ACC112 (cell line): ENCODE measurements around the gene GJC2.
A peak's percentile ranks its signal among the peaks of the same experiment; 100 is the strongest.

Experiments
- H2AFZ ChIP-seq: fragments of 200-600 bp; sonication (generic); one replicate; pipeline ENCODE4 v1.6.0; 2017; ENCODE audit warnings: antibody characterized with exemption, low read length; ENCODE audit not compliant: unreplicated experiment
- H3K27ac ChIP-seq: fragments of 200-600 bp; sonication (generic); 2 replicates; pipeline ENCODE4 v1.5.1; 2014; ENCODE audit warnings: low read depth, mild to moderate bottlenecking, antibody characterized with exemption, low read length, moderate library complexity
- H3K27me3 ChIP-seq: fragments of 200-600 bp; sonication (generic); 2 replicates; pipeline ENCODE4 v1.6.1; 2014; ENCODE audit warnings: mild to moderate bottlenecking, antibody characterized with exemption, low read length, moderate library complexity, mixed read lengths; ENCODE audit not compliant: insufficient read depth
- H3K36me3 ChIP-seq: fragments of 200-600 bp; sonication (generic); 2 replicates; pipeline ENCODE4 v1.6.1; 2016; ENCODE audit warnings: mild to moderate bottlenecking, antibody characterized with exemption, low read length, moderate library complexity, mixed read lengths; ENCODE audit not compliant: insufficient read depth
- H3K4me1 ChIP-seq: fragments of 200-600 bp; sonication (generic); one replicate; pipeline ENCODE4 v1.6.1; 2016; ENCODE audit warnings: low read length, mixed read lengths; ENCODE audit not compliant: insufficient read depth, unreplicated experiment, control insufficient read depth
- H3K4me3 ChIP-seq: fragments of 200-600 bp; sonication (generic); 2 replicates; pipeline ENCODE4 v1.5.1; 2014; ENCODE audit warnings: mild to moderate bottlenecking, low read depth, low read length
- H3K79me2 ChIP-seq: fragments of 200-600 bp; sonication (generic); one replicate; pipeline ENCODE4 v1.6.0; 2016; ENCODE audit warnings: low read length; ENCODE audit not compliant: control insufficient read depth, unreplicated experiment, insufficient read depth

Gene GJC2

DNA sequence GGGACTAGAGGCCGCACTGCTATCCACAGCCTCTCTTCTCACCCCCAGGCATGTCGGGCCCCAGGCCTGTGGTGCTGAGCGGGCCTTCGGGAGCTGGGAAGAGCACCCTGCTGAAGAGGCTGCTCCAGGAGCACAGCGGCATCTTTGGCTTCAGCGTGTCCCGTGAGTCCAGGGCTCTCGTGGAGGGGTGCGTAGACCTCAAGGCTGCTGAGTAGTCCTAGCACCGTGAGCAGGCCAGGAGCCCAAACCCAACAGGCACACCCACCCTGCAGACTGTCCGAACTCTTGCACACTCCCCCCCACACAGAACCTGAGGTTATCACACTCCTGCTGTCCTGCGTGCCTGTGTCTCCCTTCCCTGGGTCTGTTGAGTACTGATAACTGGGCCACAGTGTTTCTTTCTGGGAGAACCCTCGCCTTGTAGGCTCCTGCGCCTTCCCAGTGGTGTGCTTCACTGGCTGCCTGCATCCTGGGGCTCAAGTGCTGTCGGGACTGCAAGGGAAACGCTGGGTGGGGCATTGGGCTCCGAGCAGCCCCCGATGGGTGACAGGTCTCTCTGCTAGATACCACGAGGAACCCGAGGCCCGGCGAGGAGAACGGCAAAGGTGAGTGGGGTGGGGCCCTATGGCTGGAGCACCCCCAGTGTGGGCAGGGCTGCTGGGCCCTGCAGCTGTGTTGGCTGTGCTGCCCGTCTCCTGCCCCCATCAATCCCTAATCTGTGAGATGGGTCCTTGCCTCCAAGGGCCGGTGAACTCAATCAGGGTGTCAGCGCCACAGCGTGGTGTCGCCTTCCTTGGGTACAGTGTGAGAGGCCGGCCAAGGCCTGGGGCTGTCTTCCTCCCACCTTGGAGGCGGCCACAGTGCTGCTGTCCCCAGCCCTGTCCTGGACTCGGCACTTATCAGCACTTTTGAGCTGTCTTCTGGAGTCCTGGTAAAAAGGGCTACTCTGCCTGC, 4.0 kb upstream of the GJC2 start:
- Histone ChIP-seq H3K4me3 (no peak overlapping the region), H2AFZ (no peak overlapping the region), H3K27me3 (no peaks in the 10 kb centered on the region), H3K27ac (no peak overlapping the region), H3K36me3 (no peaks in the 10 kb centered on the region), H3K79me2 (peaks cover 83% of the 10 kb centered on the region), H3K4me1 (peaks cover 46% of the 10 kb centered on the region)

DNA sequence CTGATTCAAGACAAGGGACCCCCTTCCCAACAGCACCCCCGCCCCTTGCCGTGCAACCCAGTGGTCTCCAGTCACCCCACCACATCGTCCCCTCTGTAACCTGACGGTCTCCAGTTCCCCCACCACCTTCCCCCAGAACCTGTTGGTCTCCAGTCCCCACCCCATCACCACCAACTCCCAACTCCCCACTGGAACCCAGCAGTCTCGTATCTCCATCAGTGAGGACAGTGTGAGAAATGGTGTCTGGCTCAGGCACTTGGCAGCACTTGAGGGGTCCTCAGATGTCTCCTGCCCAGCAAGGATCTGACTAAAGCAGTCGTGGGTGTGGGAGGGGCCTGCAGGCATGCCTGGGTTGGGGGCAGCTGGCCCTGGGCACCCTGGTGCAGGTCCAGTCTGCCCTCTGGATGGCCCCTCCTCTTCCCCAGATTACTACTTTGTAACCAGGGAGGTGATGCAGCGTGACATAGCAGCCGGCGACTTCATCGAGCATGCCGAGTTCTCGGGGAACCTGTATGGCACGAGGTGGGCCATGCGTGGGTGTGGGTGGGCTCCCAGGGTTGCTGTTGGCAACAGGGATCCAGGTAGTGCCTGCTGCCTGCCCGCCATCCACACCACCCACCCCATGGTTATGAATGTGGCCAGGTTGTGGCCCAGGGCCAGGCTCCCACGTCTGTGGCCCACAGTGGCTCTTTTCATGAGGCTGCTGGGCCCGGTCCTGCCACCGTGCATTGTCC, 3.1 kb upstream of the GJC2 start:
- H3K4me3 ChIP-seq: no peak overlapping the region
- H3K36me3 ChIP-seq: no peaks in the 10 kb centered on the region
- H3K4me1 ChIP-seq: peaks cover 52% of the 10 kb centered on the region
- H3K79me2 ChIP-seq: peaks cover 75% of the 10 kb centered on the region
- H3K27me3 ChIP-seq: no peaks in the 10 kb centered on the region
- H2AFZ ChIP-seq: no peak overlapping the region
- no peak overlapping the region for H3K27ac ChIP-seq

DNA sequence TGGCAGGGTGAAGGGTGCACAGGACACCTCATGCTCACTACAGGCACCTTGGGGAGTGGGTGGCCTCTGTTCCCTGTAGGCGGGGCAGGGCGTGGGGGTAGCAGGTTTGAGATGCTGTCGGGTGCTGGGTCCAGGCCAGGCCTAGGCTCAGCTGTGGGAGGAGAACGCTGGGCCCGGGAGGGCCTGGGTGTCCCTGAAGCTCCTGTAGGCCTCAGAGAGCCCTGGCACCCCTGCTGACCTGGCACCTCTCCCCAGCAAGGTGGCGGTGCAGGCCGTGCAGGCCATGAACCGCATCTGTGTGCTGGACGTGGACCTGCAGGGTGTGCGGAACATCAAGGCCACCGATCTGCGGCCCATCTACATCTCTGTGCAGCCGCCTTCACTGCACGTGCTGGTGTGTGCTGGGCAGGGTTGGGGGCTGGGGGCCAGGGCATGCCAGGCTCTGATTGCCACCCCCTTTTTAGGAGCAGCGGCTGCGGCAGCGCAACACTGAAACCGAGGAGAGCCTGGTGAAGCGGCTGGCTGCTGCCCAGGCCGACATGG, 2.5 kb upstream of the GJC2 start:
- H3K4me3 ChIP-seq: no peak overlapping the region
- H3K79me2 ChIP-seq: peaks cover 68% of the 10 kb centered on the region
- no peaks in the 10 kb centered on the region for H3K36me3 ChIP-seq
- H3K4me1 ChIP-seq: peaks cover 48% of the 10 kb centered on the region
- no peak overlapping the region for H3K27ac ChIP-seq
- H3K27me3 ChIP-seq: no peaks in the 10 kb centered on the region
- no peak overlapping the region for H2AFZ ChIP-seq

GRCh38 chr1:228147768-228148167, 2.0 kb upstream of the GJC2 start:
- H3K4me3 ChIP-seq: no peak overlapping the region
- H2AFZ ChIP-seq: no peak overlapping the region
- no peak overlapping the region for H3K27ac ChIP-seq
- H3K36me3 ChIP-seq: no peaks in the 10 kb centered on the region
- H3K4me1 ChIP-seq: peaks cover 42% of the 10 kb centered on the region
- peaks cover 63% of the 10 kb centered on the region for H3K79me2 ChIP-seq
- no peaks in the 10 kb centered on the region for H3K27me3 ChIP-seq

DNA sequence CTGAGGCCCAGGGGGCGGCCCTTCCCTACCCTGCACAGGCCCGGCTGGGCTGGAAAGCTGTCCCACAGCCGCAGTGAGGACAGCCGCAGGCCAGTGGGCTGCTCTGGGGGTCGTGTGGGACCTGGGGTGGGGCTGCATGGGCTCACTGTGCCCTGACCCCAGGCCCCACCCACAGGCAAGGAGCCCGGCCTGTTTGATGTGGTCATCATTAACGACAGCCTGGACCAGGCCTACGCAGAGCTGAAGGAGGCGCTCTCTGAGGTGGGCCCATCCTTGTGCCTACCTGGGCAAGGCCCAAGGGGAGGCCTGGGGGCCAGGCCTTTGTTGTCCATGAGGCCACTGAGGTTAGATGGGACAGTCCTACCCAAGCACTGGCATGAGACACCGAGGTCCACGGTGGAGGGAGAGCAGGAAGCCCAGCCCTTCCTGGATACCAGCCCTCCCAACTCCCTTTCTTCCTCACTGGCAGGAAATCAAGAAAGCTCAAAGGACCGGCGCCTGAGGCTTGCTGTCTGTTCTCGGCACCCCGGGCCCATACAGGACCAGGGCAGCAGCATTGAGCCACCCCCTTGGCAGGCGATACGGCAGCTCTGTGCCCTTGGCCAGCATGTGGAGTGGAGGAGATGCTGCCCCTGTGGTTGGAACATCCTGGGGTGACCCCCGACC, 1.4 kb upstream of the GJC2 start:
- Histone ChIP-seq H3K4me1 (peaks cover 37% of the 10 kb centered on the region), H3K27ac (peak overlapping the region; percentile 49), H3K27me3 (no peaks in the 10 kb centered on the region), H3K36me3 (no peaks in the 10 kb centered on the region), H2AFZ (no peak overlapping the region), H3K79me2 (peaks cover 57% of the 10 kb centered on the region), H3K4me3 (no peak overlapping the region)

- Histone ChIP-seq H3K79me2 (peaks cover 51% of the 10 kb centered on the region), H3K27ac (peak overlapping the region; percentile 49), H3K4me1 (peaks cover 33% of the 10 kb centered on the region), H3K27me3 (no peaks in the 10 kb centered on the region), H3K36me3 (no peaks in the 10 kb centered on the region), H3K4me3 (no peak overlapping the region), H2AFZ (no peak overlapping the region)
These were observed 760 bp upstream of the GJC2 start for GRCh38 chr1:228148935-228149405.

- H3K4me1 ChIP-seq: peaks cover 33% of the 10 kb centered on the region
- H3K4me3 ChIP-seq: 0 out of 2 replicates have a peak overlapping the region, but pooled peaks have one; percentile 15
- H3K27ac ChIP-seq: peak overlapping the region; percentile 49
- H3K79me2 ChIP-seq: peaks cover 40% of the 10 kb centered on the region
- no peaks in the 10 kb centered on the region for H3K27me3 ChIP-seq
- no peak overlapping the region for H2AFZ ChIP-seq
- H3K36me3 ChIP-seq: no peaks in the 10 kb centered on the region
These were observed 360 bp downstream of the GJC2 start for GRCh38 chr1:228150120-228150460.

GRCh38 chr1:228150461-228151179, 890 bp downstream of the GJC2 start:
- no peak overlapping the region for H3K4me3 ChIP-seq
- H3K79me2 ChIP-seq: peaks cover 34% of the 10 kb centered on the region
- no peaks in the 10 kb centered on the region for H3K27me3 ChIP-seq
- peaks cover 33% of the 10 kb centered on the region for H3K4me1 ChIP-seq
- peak overlapping the region; percentile 49 for H3K27ac ChIP-seq
- no peak overlapping the region for H2AFZ ChIP-seq
- no peaks in the 10 kb centered on the region for H3K36me3 ChIP-seq

DNA sequence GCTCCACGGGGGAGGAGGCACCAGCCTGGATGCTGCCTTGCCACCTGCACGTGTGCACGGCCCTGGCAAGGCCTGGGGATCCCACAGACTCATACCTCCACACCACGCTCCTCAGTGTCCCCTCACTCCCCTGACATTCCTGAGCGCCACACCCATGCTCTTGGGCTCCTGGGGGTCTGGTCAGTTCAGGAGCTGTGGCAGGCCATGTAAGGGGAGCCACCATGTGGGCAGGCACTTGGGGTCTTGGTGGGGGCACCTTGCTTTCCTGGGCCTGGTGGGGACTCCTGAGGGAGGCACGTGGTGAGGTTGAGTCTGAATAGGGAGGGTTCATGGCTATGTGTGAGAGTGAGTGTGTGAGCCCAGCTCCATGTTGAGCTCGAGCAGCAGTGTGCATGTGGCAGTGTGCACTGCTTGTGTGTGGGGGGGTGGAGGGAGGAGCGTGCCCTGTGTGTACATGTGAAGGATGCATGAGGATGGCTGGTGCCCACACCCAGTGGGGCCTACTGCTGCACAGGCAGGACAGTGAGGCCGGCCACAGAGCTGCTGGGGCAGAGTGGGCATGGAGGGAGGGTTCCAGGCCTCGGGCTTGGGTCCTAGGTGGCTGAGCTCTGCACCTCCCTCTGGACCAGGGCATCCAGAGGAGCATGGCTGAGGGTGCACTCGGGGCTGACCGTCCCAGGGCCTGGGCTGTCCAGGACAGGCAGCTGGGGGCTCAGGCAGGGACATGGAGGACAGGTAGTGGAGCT, 1.6 kb downstream of the GJC2 start:
- H3K36me3 ChIP-seq: no peaks in the 10 kb centered on the region
- H3K27me3 ChIP-seq: no peaks in the 10 kb centered on the region
- H3K4me1 ChIP-seq: peaks cover 33% of the 10 kb centered on the region
- H3K4me3 ChIP-seq: no peak overlapping the region
- peak overlapping the region; percentile 29 for H3K27ac ChIP-seq
- peaks cover 27% of the 10 kb centered on the region for H3K79me2 ChIP-seq
- no peak overlapping the region for H2AFZ ChIP-seq
